ENCODE results near the gene SATB2.

The SATB2 gene

DNA sequence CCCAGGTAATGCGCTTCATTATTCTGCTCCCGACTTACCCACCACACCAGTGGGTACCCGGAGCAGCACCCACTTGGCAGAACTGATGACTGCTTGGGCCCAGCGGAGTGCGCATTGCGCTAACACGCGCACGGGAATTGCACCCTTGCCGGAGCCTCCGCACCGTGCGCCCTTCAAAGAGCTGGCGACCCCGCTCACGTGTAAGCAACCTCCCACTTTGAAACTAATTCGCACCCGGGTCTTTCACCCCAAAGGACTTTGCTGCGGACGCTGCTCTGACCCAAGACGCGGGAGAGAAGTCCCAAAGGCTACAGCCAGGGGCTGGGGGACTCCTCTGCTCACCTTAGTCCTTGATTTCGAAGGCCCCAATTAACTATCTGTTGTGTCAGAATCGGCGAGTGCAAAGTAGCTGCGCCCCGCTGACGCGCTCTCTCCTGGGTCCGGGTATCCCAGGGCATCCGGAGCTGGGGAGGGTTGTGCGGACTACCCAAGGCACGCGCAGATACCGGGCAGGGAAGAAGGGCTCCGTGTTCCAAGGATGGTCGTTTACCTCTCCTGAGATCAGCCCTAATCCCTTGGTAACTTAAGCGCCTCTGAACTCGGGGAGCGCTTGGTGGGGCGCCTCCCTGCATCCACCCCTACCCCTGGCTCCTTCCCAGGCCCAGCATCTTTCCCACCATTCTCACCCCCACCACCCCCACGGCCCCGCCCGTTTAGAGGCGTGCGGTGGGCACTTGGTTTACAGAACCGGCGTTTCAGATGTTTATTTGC, 13.1 kb upstream of the SATB2 start:
- TF ChIP-seq, protein P1, sequence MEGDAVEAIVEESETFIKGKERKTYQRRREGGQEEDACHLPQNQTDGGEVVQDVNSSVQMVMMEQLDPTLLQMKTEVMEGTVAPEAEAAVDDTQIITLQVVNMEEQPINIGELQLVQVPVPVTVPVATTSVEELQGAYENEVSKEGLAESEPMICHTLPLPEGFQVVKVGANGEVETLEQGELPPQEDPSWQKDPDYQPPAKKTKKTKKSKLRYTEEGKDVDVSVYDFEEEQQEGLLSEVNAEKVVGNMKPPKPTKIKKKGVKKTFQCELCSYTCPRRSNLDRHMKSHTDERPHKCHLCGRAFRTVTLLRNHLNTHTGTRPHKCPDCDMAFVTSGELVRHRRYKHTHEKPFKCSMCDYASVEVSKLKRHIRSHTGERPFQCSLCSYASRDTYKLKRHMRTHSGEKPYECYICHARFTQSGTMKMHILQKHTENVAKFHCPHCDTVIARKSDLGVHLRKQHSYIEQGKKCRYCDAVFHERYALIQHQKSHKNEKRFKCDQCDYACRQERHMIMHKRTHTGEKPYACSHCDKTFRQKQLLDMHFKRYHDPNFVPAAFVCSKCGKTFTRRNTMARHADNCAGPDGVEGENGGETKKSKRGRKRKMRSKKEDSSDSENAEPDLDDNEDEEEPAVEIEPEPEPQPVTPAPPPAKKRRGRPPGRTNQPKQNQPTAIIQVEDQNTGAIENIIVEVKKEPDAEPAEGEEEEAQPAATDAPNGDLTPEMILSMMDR (IDR thresholded peaks at IDR 0.05; ENCODE audit: low read depth, low read length) = no peak
- peak overlapping the region; percentile 35 for H3K4me3 ChIP-seq (ENCODE audit: low read depth, low read length)

DNA sequence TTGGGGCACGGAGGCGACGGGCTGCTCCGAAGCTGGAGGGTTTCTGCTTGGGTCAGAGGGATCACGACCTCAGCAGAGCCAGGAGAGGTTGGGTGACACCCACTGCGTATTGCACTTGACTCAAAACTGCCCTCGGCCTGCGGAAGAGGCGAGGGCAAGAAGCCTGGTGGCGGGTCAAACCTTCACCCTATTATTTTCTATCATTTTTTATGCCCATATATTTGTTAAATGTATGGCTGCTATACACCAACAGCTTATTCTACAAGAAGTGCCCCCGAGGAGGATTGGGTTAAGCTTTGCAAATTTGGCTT, 12.6 kb upstream of the SATB2 start:
- TF ChIP-seq, protein P1 (IDR thresholded peaks at IDR 0.05; ENCODE audit: low read depth, low read length) = no peak
- H3K4me3 ChIP-seq (ENCODE audit: low read depth, low read length) = no peak overlapping the region

DNA sequence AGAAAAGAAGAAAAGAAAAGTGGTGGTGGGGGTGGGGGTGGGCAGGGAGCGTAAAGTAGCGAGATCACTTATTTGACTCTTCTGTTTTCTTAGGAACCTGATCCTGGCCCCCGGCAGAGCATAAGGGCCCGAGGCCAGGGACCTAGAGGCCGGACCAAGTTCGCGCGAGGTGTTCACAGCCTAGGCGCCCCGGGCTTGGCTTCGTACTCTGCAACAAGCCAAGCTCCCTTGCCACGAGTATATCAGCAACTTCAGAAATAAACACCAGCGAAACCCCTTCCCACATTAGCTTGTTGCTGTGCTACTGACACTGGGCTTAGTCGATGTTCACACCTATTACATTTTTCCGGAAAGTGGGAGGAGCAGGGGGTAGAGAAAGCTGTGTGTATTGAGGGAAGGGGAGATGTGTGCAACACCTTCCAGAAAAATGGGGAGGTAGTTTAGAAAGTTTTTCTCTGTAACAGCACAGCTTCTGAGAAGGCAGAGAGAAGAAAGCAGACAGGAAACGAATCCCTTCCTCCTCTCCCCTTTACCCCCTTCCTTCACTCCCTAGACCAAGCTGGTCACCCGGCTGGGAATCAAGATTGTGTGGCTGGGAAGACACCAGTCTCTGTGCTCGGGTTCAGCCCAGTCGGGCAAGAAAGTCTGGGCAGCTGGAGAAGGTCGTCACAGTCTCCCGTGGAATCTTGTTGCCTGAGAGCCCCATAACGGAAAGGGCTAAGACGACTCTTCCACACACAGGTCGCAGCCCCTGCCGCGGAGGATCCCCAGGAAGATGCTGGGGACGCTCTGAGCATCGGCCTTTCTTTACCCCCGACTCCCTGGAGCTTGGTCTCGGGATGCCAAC, 12.0 kb upstream of the SATB2 start:
- TF ChIP-seq, protein P1 (IDR thresholded peaks at IDR 0.05; ENCODE audit: low read depth, low read length) = no peak
- H3K4me3 ChIP-seq (ENCODE audit: low read depth, low read length) = no peak overlapping the region

DNA sequence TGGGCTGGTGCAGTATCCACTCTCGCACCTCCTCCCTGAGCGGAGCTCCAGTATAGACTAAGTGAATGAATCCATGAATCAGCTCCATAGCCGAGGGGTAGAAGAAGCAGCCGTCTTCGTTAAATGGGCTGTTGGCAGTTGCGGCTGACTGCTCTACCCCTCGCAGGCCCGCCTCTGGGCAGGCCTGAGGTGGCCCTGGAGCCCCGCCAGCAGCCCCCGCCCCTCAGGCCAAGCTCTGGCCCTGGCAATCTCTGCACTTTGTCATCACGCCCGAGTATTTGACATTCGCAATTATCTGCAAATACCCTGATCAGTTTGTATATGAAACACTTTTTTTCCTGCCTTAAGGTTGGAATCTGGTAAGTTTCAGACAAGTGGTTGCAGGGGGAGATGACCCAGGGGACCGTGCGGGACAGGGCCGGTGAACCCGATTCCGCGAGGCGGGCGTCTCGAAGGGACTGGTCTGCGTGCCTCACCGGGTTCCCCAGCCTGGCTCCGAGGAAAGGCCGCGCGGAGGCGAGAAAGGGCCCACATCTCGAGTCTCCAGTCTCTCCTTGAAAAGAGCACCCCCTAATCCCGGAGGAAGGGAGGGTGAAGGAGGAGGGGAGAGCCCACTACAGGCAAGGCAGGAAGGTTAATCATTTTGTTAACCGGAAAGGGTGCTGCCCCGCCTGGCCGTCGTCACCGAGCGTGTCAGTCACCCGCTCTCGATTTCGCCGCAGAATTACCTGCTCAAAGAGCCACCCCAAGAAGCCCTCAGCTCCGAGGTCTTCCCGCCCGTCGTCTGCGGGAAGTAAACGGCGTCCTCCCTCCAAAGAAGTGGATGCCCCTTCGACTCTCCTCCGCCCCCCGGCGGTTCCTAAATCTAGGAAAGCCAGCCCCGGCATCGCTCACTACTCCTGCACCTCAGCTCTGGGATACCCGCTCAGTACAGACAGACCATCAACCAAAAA, 11.1 kb upstream of the SATB2 start:
- TF ChIP-seq, protein P1 (IDR thresholded peaks at IDR 0.05; ENCODE audit: low read depth, low read length) = no peak
- H3K4me3 ChIP-seq (ENCODE audit: low read depth, low read length) = peak overlapping the region; percentile 5; the same call in 1 of the 2 replicates

DNA sequence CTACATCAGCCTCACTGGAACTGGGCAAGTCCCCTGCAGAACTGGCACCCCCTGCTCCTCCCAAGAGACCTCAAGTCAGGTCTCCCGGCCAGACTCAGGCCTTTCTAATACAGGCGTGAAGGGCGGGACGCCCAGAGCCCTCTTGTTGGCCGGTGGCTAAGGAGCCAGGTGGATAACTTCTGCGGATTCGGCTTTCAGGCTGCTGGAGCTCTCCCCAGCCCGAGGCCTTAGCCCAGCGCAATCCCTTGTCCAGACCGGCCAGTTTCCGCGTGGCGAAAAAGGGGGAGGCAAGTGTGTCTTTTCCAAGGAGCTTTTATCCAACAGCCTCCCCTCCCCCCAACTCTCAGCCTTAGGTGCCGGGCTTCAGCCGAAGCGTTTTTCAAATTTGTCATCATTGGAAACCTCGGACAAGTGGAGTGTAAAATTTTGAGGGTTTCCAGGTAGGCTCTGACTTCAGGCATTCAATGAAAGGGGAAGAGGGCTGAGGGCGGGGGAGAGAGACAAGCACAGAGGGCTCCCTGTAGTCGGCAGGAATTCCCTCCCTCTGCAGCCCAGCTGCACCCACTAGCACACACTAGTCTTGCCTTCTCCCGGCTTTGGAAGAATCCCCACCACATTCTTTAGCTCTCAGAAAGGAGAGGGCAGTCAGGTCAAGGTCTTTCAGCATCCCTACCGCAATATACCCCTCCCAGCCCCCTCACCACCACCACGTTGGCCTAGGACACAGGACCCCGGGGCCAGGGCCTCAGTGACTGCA, 9.5 kb upstream of the SATB2 start:
- H3K4me3 ChIP-seq (ENCODE audit: low read depth, low read length) = no peak overlapping the region
- TF ChIP-seq, protein P1 (IDR thresholded peaks at IDR 0.05; ENCODE audit: low read depth, low read length) = no peak

DNA sequence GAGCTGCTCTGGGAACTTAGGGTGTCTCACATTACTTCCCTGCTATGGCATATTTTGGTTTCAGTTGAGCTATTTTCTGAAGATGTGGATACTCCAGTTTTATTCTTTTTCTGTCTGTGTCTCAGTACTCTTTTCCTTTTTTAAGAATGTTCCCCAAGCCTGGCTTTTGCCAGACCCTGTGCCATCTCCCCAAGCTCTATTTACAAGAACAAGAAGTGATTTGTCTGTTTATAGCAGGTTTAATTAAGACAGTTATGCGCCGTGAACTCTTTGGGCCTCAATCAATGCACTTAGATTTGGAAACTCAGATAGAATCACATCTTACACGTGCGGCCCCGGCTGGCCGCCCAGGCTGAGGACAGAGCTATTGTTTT, 8.9 kb upstream of the SATB2 start:
- TF ChIP-seq, protein P1 (IDR thresholded peaks at IDR 0.05; ENCODE audit: low read depth, low read length) = no peak
- H3K4me3 ChIP-seq (ENCODE audit: low read depth, low read length) = no peak overlapping the region

Data from WI38 (cell line).